Endodermal cell (in vitro differentiated cells): ENCODE measurements around the gene LSM6. TPM values are rescaled to one million over a fixed set of nuclear protein-coding genes. Genes with fewer than 3 reads are reported as not detected.

Experiments
- DNase-seq: peaks from one replicate; pipeline ENCODE4 v3.0.0-alpha.2; 2017
- H3K27ac ChIP-seq: 2 replicates; pipeline ENCODE4 v1.5.1; 2013; ENCODE audit warnings: mild to moderate bottlenecking, low read depth, low read length, moderate library complexity
- H3K27me3 ChIP-seq: 2 replicates; pipeline ENCODE4 v1.6.1; 2013; ENCODE audit warnings: mild to moderate bottlenecking, low read length, moderate library complexity; ENCODE audit not compliant: insufficient read depth, control insufficient read depth, poor library complexity, severe bottlenecking
- H3K36me3 ChIP-seq: 2 replicates; pipeline ENCODE4 v1.7.0; 2013; ENCODE audit warnings: mild to moderate bottlenecking, low read length, moderate library complexity; ENCODE audit not compliant: control insufficient read depth, insufficient read depth
- H3K4me1 ChIP-seq: one replicate; pipeline ENCODE4 v1.7.0; 2013; ENCODE audit warnings: low read length; ENCODE audit not compliant: control insufficient read depth, insufficient read depth
- H3K4me3 ChIP-seq: 2 replicates; pipeline ENCODE4 v1.5.1; 2013; ENCODE audit warnings: mild to moderate bottlenecking, low read length, moderate library complexity
- H3K9ac ChIP-seq: 2 replicates; pipeline ENCODE4 v1.6.1; 2013; ENCODE audit warnings: mild to moderate bottlenecking, low read length, moderate library complexity; ENCODE audit not compliant: poor library complexity, severe bottlenecking; ENCODE audit errors: extremely low read depth
- H3K9me3 ChIP-seq: 2 replicates; pipeline ENCODE4 v1.6.1; 2013; ENCODE audit warnings: mild to moderate bottlenecking, low read length, moderate library complexity; ENCODE audit not compliant: control insufficient read depth
- H3K27ac Mint-ChIP-seq: 2 replicates; pipeline ENCODE4 v1.8.0; 2020; ENCODE audit warnings: mixed read lengths
- H3K27me3 Mint-ChIP-seq: 2 replicates; pipeline ENCODE4 v1.8.0; 2021; ENCODE audit warnings: mild to moderate bottlenecking, mixed read lengths; ENCODE audit not compliant: insufficient read depth
- H3K36me3 Mint-ChIP-seq: 2 replicates; pipeline ENCODE4 v1.8.0; 2020; ENCODE audit warnings: low read depth, mixed read lengths
- H3K4me1 Mint-ChIP-seq: 2 replicates; pipeline ENCODE4 v1.8.0; 2020; ENCODE audit warnings: mixed read lengths
- H3K4me3 Mint-ChIP-seq: 2 replicates; pipeline ENCODE4 v1.8.0; 2020; ENCODE audit warnings: mild to moderate bottlenecking, moderate library complexity, mixed read lengths
- H3K9me3 Mint-ChIP-seq: 2 replicates; pipeline ENCODE4 v1.8.0; 2020; ENCODE audit warnings: mild to moderate bottlenecking, mixed read lengths
- CTCF ChIP-seq: fragments of 200-600 bp; sonication (generic); conservative IDR thresholded peaks from 2 replicates; pipeline ENCODE4 v1.5.0; 2021; ENCODE audit warnings: antibody characterized with exemption, mild to moderate bottlenecking
- WGBS, 2 experiments: methylation state at CpG; one replicate each; pipeline versions ENCODE4 v1.1.5 to v1.1.7; 2013; ENCODE audit warnings: missing lambda C conversion rate in 2 of 2, mixed read lengths in 1 of 2; ENCODE audit not compliant: insufficient coverage in 1 of 2, insufficient read length in 1 of 2; 5-methylcytosine and 5-hydroxymethylcytosine counted together
- total RNA-seq, 2 donors: library from RNA; stranded (reverse); fragmentation: NEBNext Ultra II Directional in 1 of 2; extraction: Animal tissue kit (Norgen Biotek cat#: 25700) in 1 of 2; gene quantifications; 2 replicates in 1 of 2; 3 replicates in 1 of 2; pipeline ENCODE4 v1.2.1, GENCODE V29; 2021

The LSM6 gene
- total RNA-seq, 2 donors from 2014 or later = 59.6 to 83.8 TPM

- Mint-ChIP-seq H3K4me1 (peaks cover 14% of the 10 kb centered on the region), H3K27ac (no peak overlapping the region), H3K27me3 (peaks cover 14% of the 10 kb centered on the region), H3K9me3 (no peaks in the 10 kb centered on the region), H3K4me3 (no peak overlapping the region), H3K36me3 (no peaks in the 10 kb centered on the region)
- no peak overlapping the region for H3K9ac ChIP-seq
- no peaks in the 10 kb centered on the region for H3K9me3 ChIP-seq
- H3K27ac ChIP-seq = no peak overlapping the region
- no peak for TF ChIP-seq CTCF
- no peak for DNase-seq
- no peaks in the 10 kb centered on the region for H3K36me3 ChIP-seq
- H3K4me3 ChIP-seq = no peak overlapping the region
- no peaks in the 10 kb centered on the region for H3K27me3 ChIP-seq
- WGBS, 2 experiments = 83 to 100% methylated on average over 1 to 2 of the region's 2 CpGs
- H3K4me1 ChIP-seq = peaks cover 5% of the 10 kb centered on the region
Observed at GRCh38 chr4:146202665-146203064, 27.1 kb downstream of the LSM6 start.

GRCh38 chr4:146207410-146207809, 31.9 kb downstream of the LSM6 start:
- peaks cover 10% of the 10 kb centered on the region for H3K4me1 ChIP-seq
- H3K9ac ChIP-seq = no peak overlapping the region
- no peaks in the 10 kb centered on the region for H3K36me3 ChIP-seq
- H3K4me1 Mint-ChIP-seq = peaks cover 21% of the 10 kb centered on the region
- H3K27me3 ChIP-seq = peaks cover 10% of the 10 kb centered on the region
- DNase-seq = no peak
- H3K4me3 ChIP-seq = no peak overlapping the region
- H3K4me3 Mint-ChIP-seq = no peak overlapping the region
- TF ChIP-seq CTCF = no peak
- H3K36me3 Mint-ChIP-seq = no peaks in the 10 kb centered on the region
- no peak overlapping the region for H3K27ac ChIP-seq
- H3K9me3 ChIP-seq = no peaks in the 10 kb centered on the region
- 92 to 96% methylated on average over 3 to 5 of the region's 5 CpGs for WGBS, 2 experiments
- no peaks in the 10 kb centered on the region for H3K9me3 Mint-ChIP-seq
- no peak overlapping the region for H3K27ac Mint-ChIP-seq
- H3K27me3 Mint-ChIP-seq = peaks cover 35% of the 10 kb centered on the region

GRCh38 chr4:146210890-146211289, 35.4 kb downstream of the LSM6 start:
- DNase-seq = no peak
- Histone ChIP-seq H3K4me1 (peaks cover 13% of the 10 kb centered on the region), H3K27ac (no peak overlapping the region), H3K4me3 (no peak overlapping the region), H3K9me3 (no peaks in the 10 kb centered on the region), H3K27me3 (peaks cover 10% of the 10 kb centered on the region), H3K36me3 (no peaks in the 10 kb centered on the region), H3K9ac (no peak overlapping the region)
- H3K27ac Mint-ChIP-seq = no peak overlapping the region
- 94% methylated on average over 2 of the region's 2 CpGs; no CpG with 5 or more reads in 1 of the 2 experiments for WGBS, 2 experiments
- H3K4me3 Mint-ChIP-seq = no peak overlapping the region
- no peaks in the 10 kb centered on the region for H3K9me3 Mint-ChIP-seq
- H3K36me3 Mint-ChIP-seq = no peaks in the 10 kb centered on the region
- no peak for TF ChIP-seq CTCF
- H3K4me1 Mint-ChIP-seq = peaks cover 28% of the 10 kb centered on the region
- peaks cover 26% of the 10 kb centered on the region for H3K27me3 Mint-ChIP-seq
